SK-N-SH treated with all-trans-retinoic acid at 6 μM for 48 hours (cell line): ENCODE data around the gene RASAL1.
A peak's percentile ranks its signal among the peaks of the same experiment; 100 is the strongest.

Experiments
- ATAC-seq: fragments of 200-7000 bp; cut with Tn5 transposase; 3 replicates; pipeline ENCODE4 v1.9.1; 2020; ENCODE audit warnings: mild to moderate bottlenecking, moderate library complexity
- ARNTL ChIP-seq: fragments of 450-650 bp; formaldehyde crosslinking; IDR thresholded peaks from 2 replicates; pipeline ENCODE4 v1.5.0; 2020; ENCODE audit warnings: low read depth, mild to moderate bottlenecking, moderate library complexity, borderline replicate concordance
- CREB5 ChIP-seq: fragments of 250-450 bp; sonication (Bioruptor Pico); IDR thresholded peaks from 2 replicates; pipeline ENCODE4 v1.5.1; 2020; ENCODE audit warnings: low read depth, mild to moderate bottlenecking, moderate library complexity
- ESRRG ChIP-seq: fragments of 250-450 bp; sonication (Bioruptor Pico); IDR thresholded peaks from 2 replicates; pipeline ENCODE4 v1.6.1; 2021; ENCODE audit warnings: mild to moderate bottlenecking
- GLIS3 ChIP-seq: fragments of 250-450 bp; sonication (Bioruptor Pico); IDR thresholded peaks from 2 replicates; pipeline ENCODE4 v1.5.0; 2020; ENCODE audit warnings: mild to moderate bottlenecking, moderate library complexity
- ISL1 ChIP-seq: fragments of 250-450 bp; sonication (Bioruptor Pico); IDR thresholded peaks from 2 replicates; pipeline ENCODE4 v2.1.2; 2022; ENCODE audit warnings: mild to moderate bottlenecking, moderate library complexity
- PATZ1 ChIP-seq: fragments of 250-450 bp; sonication (Bioruptor Pico); IDR thresholded peaks from 2 replicates; pipeline ENCODE4 v1.8.0; 2020; ENCODE audit warnings: mild to moderate bottlenecking, moderate library complexity, borderline replicate concordance
- POU6F1 ChIP-seq: fragments of 250-450 bp; sonication (Bioruptor Pico); IDR thresholded peaks from 2 replicates; pipeline ENCODE4 v1.8.0; 2021; ENCODE audit warnings: low read depth, mild to moderate bottlenecking, moderate library complexity, borderline replicate concordance
- PPARA ChIP-seq: fragments of 250-450 bp; sonication (Bioruptor Pico); IDR thresholded peaks from 2 replicates; pipeline ENCODE4 v1.5.0; 2020; ENCODE audit warnings: mild to moderate bottlenecking, borderline replicate concordance
- RARB ChIP-seq: fragments of 250-450 bp; sonication (Bioruptor Pico); IDR thresholded peaks from 2 replicates; pipeline ENCODE4 v1.8.0; 2021; ENCODE audit warnings: mild to moderate bottlenecking, moderate library complexity
- SNAI2 ChIP-seq: fragments of 250-450 bp; sonication (Bioruptor Pico); IDR thresholded peaks from 2 replicates; pipeline ENCODE4 v1.5.0; 2020; ENCODE audit warnings: mild to moderate bottlenecking, moderate library complexity
- TOX ChIP-seq: fragments of 250-450 bp; sonication (Bioruptor Pico); IDR thresholded peaks from 2 replicates; pipeline ENCODE4 v1.8.0; 2021; ENCODE audit warnings: mild to moderate bottlenecking, moderate library complexity, borderline replicate concordance
- TSHZ2 ChIP-seq: fragments of 250-450 bp; sonication (Bioruptor Pico); IDR thresholded peaks from 2 replicates; pipeline ENCODE4 v1.5.0; 2020; ENCODE audit warnings: mild to moderate bottlenecking, moderate library complexity
- ZC3H10 ChIP-seq: fragments of 250-450 bp; sonication (Bioruptor Pico); IDR thresholded peaks from 2 replicates; pipeline ENCODE4 v1.5.1; 2021; ENCODE audit warnings: mild to moderate bottlenecking, moderate library complexity
- ZFP3 ChIP-seq: fragments of 250-450 bp; sonication (Bioruptor Pico); IDR thresholded peaks from 2 replicates; pipeline ENCODE4 v1.5.0; 2020; ENCODE audit warnings: mild to moderate bottlenecking, moderate library complexity
- ZFP30 ChIP-seq: fragments of 450-650 bp; formaldehyde crosslinking; IDR thresholded peaks from 2 replicates; pipeline ENCODE4 v1.5.0; 2022; ENCODE audit warnings: mild to moderate bottlenecking, moderate library complexity
- ZNF565 ChIP-seq: fragments of 450-650 bp; formaldehyde crosslinking; conservative IDR thresholded peaks from 2 replicates; pipeline ENCODE4 v1.5.0; 2020; ENCODE audit warnings: low read depth, mild to moderate bottlenecking, moderate library complexity
- ZNF8 ChIP-seq: fragments of 450-650 bp; formaldehyde crosslinking; IDR thresholded peaks from 2 replicates; pipeline ENCODE4 v1.5.0; 2020; ENCODE audit warnings: mild to moderate bottlenecking, moderate library complexity

The RASAL1 gene

GRCh38 chr12:113056631-113057488 lies 78.7 kb downstream of the RASAL1 start, which contains the start of gene DTX1 (continued):
- TF ChIP-seq ZNF565 (CRISPR knock-in tag), result no peak
- TF ChIP-seq PPARA (CRISPR knock-in tag), result no peak
- no peak for TF ChIP-seq CREB5 (CRISPR knock-in tag)
- TF ChIP-seq RARB (CRISPR knock-in tag), result no peak
- no peak for TF ChIP-seq POU6F1
- no peak for TF ChIP-seq ZFP30 (CRISPR knock-in tag)

- TF ChIP-seq CREB5 (CRISPR knock-in tag), result no peak
- TF ChIP-seq TOX (CRISPR knock-in tag), result no peak
- TF ChIP-seq ZC3H10 (CRISPR knock-in tag), result no peak
- TF ChIP-seq GLIS3 (CRISPR knock-in tag), result no peak
- no peak for TF ChIP-seq ISL1
- TF ChIP-seq POU6F1, result no peak
- TF ChIP-seq ZNF8, result no peak
- no peak for TF ChIP-seq TSHZ2
These were observed 79.3 kb downstream of the RASAL1 start for GRCh38 chr12:113056381-113056630.

GRCh38 chr12:113055594-113056380 lies 79.8 kb downstream of the RASAL1 start:
- TF ChIP-seq TSHZ2 (no peak), PATZ1 (CRISPR knock-in tag) (no peak), ZFP3 (CRISPR knock-in tag) (no peak), SNAI2 (CRISPR knock-in tag) (no peak), GLIS3 (CRISPR knock-in tag) (no peak), ARNTL (no peak), ZNF565 (CRISPR knock-in tag) (no peak), ZFP30 (CRISPR knock-in tag) (no peak), ESRRG (CRISPR knock-in tag) (no peak)
- no peak for ATAC-seq

More at GRCh38 chr12:113056381-113056630, 79.3 kb downstream of the RASAL1 start:
- ATAC-seq, result peak; percentile 10; the same call in 2 of the 3 replicates
